GM23338 (cell line): Measurements from ENCODE around the gene BRAF. TPM values are rescaled to one million over a fixed set of nuclear protein-coding genes. Genes with fewer than 3 reads are reported as not detected.

Experiments
- ATAC-seq: fragments of 200-7000 bp; cut with Tn5 transposase; 3 replicates; pipeline ENCODE4 v1.9.1; 2020
- DNase-seq: peaks from one replicate; pipeline ENCODE4 v3.0.0-alpha.2; 2015; ENCODE audit warnings: low spot score
- H2AFZ ChIP-seq: fragments of 200-600 bp; sonication (generic); 2 replicates; pipeline ENCODE4 v1.8.0; 2016; ENCODE audit warnings: antibody characterized with exemption, mild to moderate bottlenecking, moderate library complexity
- H3F3A ChIP-seq: fragments of 200-600 bp; sonication (generic); replicated peaks from 2 replicates; pipeline ENCODE4 v1.8.0; 2017; ENCODE audit warnings: antibody characterized with exemption, mixed run types, low read depth
- H3K27ac ChIP-seq: fragments of 200-600 bp; sonication (generic); 2 replicates; pipeline ENCODE4 v1.6.1; 2016; ENCODE audit warnings: low read depth
- H3K27me3 ChIP-seq: fragments of 200-600 bp; sonication (generic); 2 replicates; pipeline ENCODE4 v1.8.0; 2016; ENCODE audit warnings: mild to moderate bottlenecking, mixed run types, moderate library complexity; ENCODE audit not compliant: insufficient read depth
- H3K36me3 ChIP-seq: fragments of 200-600 bp; sonication (generic); 2 replicates; pipeline ENCODE4 v1.8.0; 2016; ENCODE audit warnings: mild to moderate bottlenecking; ENCODE audit not compliant: insufficient read depth
- H3K4me1 ChIP-seq: fragments of 200-600 bp; sonication (generic); 2 replicates; pipeline ENCODE4 v1.8.0; 2016; ENCODE audit warnings: mild to moderate bottlenecking, moderate library complexity; ENCODE audit not compliant: insufficient read depth
- H3K4me2 ChIP-seq: fragments of 200-600 bp; sonication (generic); 2 replicates; pipeline ENCODE4 v1.7.1; 2017; ENCODE audit warnings: mixed run types
- H3K4me3 ChIP-seq: fragments of 200-600 bp; sonication (generic); 2 replicates; pipeline ENCODE4 v1.6.1; 2016; ENCODE audit warnings: mixed run types
- H3K79me2 ChIP-seq: fragments of 200-600 bp; sonication (generic); replicated peaks from 2 replicates; pipeline ENCODE4 v1.8.0; 2017; ENCODE audit warnings: mild to moderate bottlenecking; ENCODE audit not compliant: insufficient read depth
- H3K9me2 ChIP-seq: fragments of 200-600 bp; sonication (generic); 2 replicates; pipeline ENCODE4 v1.8.0; 2017; ENCODE audit not compliant: insufficient read depth
- H4K20me1 ChIP-seq: fragments of 200-600 bp; sonication (generic); replicated peaks from 2 replicates; pipeline ENCODE4 v1.8.0; 2017; ENCODE audit warnings: mild to moderate bottlenecking; ENCODE audit not compliant: insufficient read depth
- H3K27ac Mint-ChIP-seq: 2 replicates; pipeline ENCODE4 v1.8.0; 2020; ENCODE audit warnings: inconsistent platforms, mild to moderate bottlenecking, moderate library complexity, mixed read lengths
- H3K27me3 Mint-ChIP-seq: 3 replicates; pipeline ENCODE4 v1.8.0; 2022; ENCODE audit warnings: low read depth, mild to moderate bottlenecking, moderate library complexity, mixed read lengths, inconsistent platforms; ENCODE audit not compliant: insufficient read depth, poor library complexity
- H3K36me3 Mint-ChIP-seq: 3 replicates; pipeline ENCODE4 v1.8.0; 2021; ENCODE audit warnings: low read depth, mild to moderate bottlenecking, inconsistent platforms, moderate library complexity, mixed read lengths
- H3K4me1 Mint-ChIP-seq: 3 replicates; pipeline ENCODE4 v1.8.0; 2020; ENCODE audit warnings: mild to moderate bottlenecking, inconsistent platforms, mixed read lengths
- H3K4me3 Mint-ChIP-seq: 3 replicates; pipeline ENCODE4 v1.8.0; 2021; ENCODE audit warnings: moderate library complexity, mild to moderate bottlenecking, inconsistent platforms, mixed read lengths
- H3K9me3 Mint-ChIP-seq: 3 replicates; pipeline ENCODE4 v1.8.0; 2020; ENCODE audit warnings: moderate library complexity, mild to moderate bottlenecking, inconsistent platforms, mixed read lengths
- EZH2phosphoT487 ChIP-seq: fragments of 200-600 bp; sonication (generic); IDR thresholded peaks from one replicate; pipeline ENCODE4 v1.8.1; 2018; ENCODE audit warnings: antibody characterized with exemption; ENCODE audit not compliant: unreplicated experiment
- JUNB ChIP-seq: IDR thresholded peaks from one replicate; pipeline ENCODE4 v1.6.1; 2016; ENCODE audit warnings: antibody characterized with exemption; ENCODE audit not compliant: unreplicated experiment
- NANOG ChIP-seq: IDR thresholded peaks from 2 replicates; pipeline ENCODE4 v1.6.1; 2016; ENCODE audit warnings: antibody characterized with exemption, borderline replicate concordance
- POLR2AphosphoS5 ChIP-seq: IDR thresholded peaks from 2 replicates; pipeline ENCODE4 v1.6.1; 2016; ENCODE audit warnings: antibody characterized with exemption, low read depth
- ZNF114 ChIP-seq: fragments of 250-450 bp; sonication (Bioruptor Pico); IDR thresholded peaks from 2 replicates; pipeline ENCODE4 v1.5.0; 2020; ENCODE audit warnings: mild to moderate bottlenecking, moderate library complexity
- ZNF331 ChIP-seq: fragments of 250-450 bp; sonication (Bioruptor Pico); IDR thresholded peaks from 2 replicates; pipeline ENCODE4 v1.5.0; 2020; ENCODE audit warnings: low read depth, mild to moderate bottlenecking, moderate library complexity
- polyA plus RNA-seq: library from polyadenylated mRNA; unstranded; fragments of >200 nt; fragmentation: Nextera tagmentation; extraction: Ambion mirVana; gene quantifications from 2 replicates; pipeline ENCODE4 v1.2.1, GENCODE V29; 2016
- total RNA-seq: library from RNA; depleted of rRNA; stranded (reverse); fragments of >200 nt; shearing (Covaris generic); gene quantifications from 2 replicates; pipeline ENCODE4 v1.2.3, GENCODE V29; 2014
- TF ChIP-seq, protein P1 (sequence below): IDR thresholded peaks from one replicate; pipeline ENCODE4 v1.6.1; 2018; ENCODE audit warnings: antibody characterized with exemption; ENCODE audit not compliant: unreplicated experiment

BRAF gene
- total and polyA plus RNA-seq, 2 experiments from 2014 or later, result 14.6 to 36.8 TPM

GRCh38 chr7:140896996-140897395, 27.7 kb downstream of the BRAF start (continued):
- TF ChIP-seq ZNF114 (CRISPR knock-in tag), result no peak
- TF ChIP-seq, protein P1, sequence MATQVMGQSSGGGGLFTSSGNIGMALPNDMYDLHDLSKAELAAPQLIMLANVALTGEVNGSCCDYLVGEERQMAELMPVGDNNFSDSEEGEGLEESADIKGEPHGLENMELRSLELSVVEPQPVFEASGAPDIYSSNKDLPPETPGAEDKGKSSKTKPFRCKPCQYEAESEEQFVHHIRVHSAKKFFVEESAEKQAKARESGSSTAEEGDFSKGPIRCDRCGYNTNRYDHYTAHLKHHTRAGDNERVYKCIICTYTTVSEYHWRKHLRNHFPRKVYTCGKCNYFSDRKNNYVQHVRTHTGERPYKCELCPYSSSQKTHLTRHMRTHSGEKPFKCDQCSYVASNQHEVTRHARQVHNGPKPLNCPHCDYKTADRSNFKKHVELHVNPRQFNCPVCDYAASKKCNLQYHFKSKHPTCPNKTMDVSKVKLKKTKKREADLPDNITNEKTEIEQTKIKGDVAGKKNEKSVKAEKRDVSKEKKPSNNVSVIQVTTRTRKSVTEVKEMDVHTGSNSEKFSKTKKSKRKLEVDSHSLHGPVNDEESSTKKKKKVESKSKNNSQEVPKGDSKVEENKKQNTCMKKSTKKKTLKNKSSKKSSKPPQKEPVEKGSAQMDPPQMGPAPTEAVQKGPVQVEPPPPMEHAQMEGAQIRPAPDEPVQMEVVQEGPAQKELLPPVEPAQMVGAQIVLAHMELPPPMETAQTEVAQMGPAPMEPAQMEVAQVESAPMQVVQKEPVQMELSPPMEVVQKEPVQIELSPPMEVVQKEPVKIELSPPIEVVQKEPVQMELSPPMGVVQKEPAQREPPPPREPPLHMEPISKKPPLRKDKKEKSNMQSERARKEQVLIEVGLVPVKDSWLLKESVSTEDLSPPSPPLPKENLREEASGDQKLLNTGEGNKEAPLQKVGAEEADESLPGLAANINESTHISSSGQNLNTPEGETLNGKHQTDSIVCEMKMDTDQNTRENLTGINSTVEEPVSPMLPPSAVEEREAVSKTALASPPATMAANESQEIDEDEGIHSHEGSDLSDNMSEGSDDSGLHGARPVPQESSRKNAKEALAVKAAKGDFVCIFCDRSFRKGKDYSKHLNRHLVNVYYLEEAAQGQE, result no peak

DNA sequence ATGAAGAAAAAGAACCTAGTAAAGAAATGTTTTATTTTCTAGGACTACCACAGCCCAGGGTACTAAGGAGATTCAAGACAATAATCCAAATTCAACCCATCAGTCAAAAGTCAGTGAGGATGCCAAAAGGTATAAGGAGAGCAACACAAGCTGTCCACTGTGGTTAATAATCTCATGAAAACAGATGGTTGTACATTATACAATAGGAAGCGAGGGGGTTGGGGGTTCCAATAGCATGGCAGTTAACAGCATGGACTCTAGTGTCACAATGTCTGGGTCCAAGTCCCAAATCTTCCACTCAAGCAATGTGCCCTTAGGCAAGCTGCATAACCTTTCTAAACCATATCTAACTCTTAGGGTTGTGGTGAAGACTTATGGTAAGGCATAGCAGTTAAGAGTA, 35.1 kb downstream of the BRAF start:
- no peaks in the 10 kb centered on the region for H3K36me3 ChIP-seq
- no peak overlapping the region for H3K27ac ChIP-seq
- H3K27ac Mint-ChIP-seq, result no peak overlapping the region
- peaks cover 20% of the 10 kb centered on the region for H4K20me1 ChIP-seq
- DNase-seq, result no peak
- H3K36me3 Mint-ChIP-seq, result no peaks in the 10 kb centered on the region
- no peaks in the 10 kb centered on the region; the same call in 2 of the 3 replicates for H3K9me3 Mint-ChIP-seq
- no peaks in the 10 kb centered on the region for H3K27me3 ChIP-seq
- H3K79me2 ChIP-seq, result peaks cover 99% of the 10 kb centered on the region
- no peak overlapping the region for H3K4me2 ChIP-seq
- H3K9me2 ChIP-seq, result no peaks in the 10 kb centered on the region
- H3K4me1 Mint-ChIP-seq, result peaks cover 11% of the 10 kb centered on the region
- no peaks in the 10 kb centered on the region for H3F3A ChIP-seq
- no peaks in the 10 kb centered on the region for H3K27me3 Mint-ChIP-seq
- no peak overlapping the region for H2AFZ ChIP-seq
- H3K4me1 ChIP-seq, result no peaks in the 10 kb centered on the region
- TF ChIP-seq, protein P1, result no peak
- no peak for TF ChIP-seq ZNF331 (CRISPR knock-in tag)
- TF ChIP-seq POLR2AphosphoS5, result no peak
- TF ChIP-seq JUNB, result no peak
- no peak for TF ChIP-seq EZH2phosphoT487
- TF ChIP-seq NANOG, result no peak
- no peak for TF ChIP-seq ZNF114 (CRISPR knock-in tag)
- no peak overlapping the region for H3K4me3 Mint-ChIP-seq
- ATAC-seq, result no peak
- no peak overlapping the region for H3K4me3 ChIP-seq
